Activated naive CD4-positive, alpha-beta T cell treated with anti-CD3 and anti-CD28 coated beads, Interleukin-2, amount 50 U/mL, for 24 hours (primary cell): ENCODE data around the gene TRAK1.
"Not testable (repeated sequence)": the region's sequence is repeated elsewhere in the genome, so short reads cannot be mapped to it uniquely, and the experiment has no call there.

Experiments used
- H3K27ac Mint-ChIP-seq: one replicate; pipeline ENCODE4 v1.8.0; 2021; ENCODE audit warnings: mild to moderate bottlenecking, mixed read lengths
- H3K27me3 Mint-ChIP-seq: one replicate; pipeline ENCODE4 v1.8.0; 2021; ENCODE audit warnings: mixed read lengths
- H3K36me3 Mint-ChIP-seq: one replicate; pipeline ENCODE4 v1.8.0; 2021; ENCODE audit warnings: mixed read lengths
- H3K4me1 Mint-ChIP-seq: one replicate; pipeline ENCODE4 v1.8.0; 2021; ENCODE audit warnings: mixed read lengths
- H3K4me3 Mint-ChIP-seq: one replicate; pipeline ENCODE4 v1.8.0; 2021; ENCODE audit warnings: mild to moderate bottlenecking, mixed read lengths
- H3K9me3 Mint-ChIP-seq: one replicate; pipeline ENCODE4 v1.8.0; 2021; ENCODE audit warnings: mixed read lengths

TRAK1 gene

GRCh38 chr3:42101481-42101880 lies 10.3 kb downstream of the TRAK1 start:
- H3K4me3 Mint-ChIP-seq: no peak overlapping the region
- peaks cover 26% of the 10 kb centered on the region for H3K4me1 Mint-ChIP-seq
- H3K27me3 Mint-ChIP-seq: no peaks in the 10 kb centered on the region
- H3K27ac Mint-ChIP-seq: no peak overlapping the region
- no peaks in the 10 kb centered on the region for H3K9me3 Mint-ChIP-seq
- peaks cover 6% of the 10 kb centered on the region for H3K36me3 Mint-ChIP-seq

- H3K4me1 Mint-ChIP-seq: peaks cover 17% of the 10 kb centered on the region
- H3K4me3 Mint-ChIP-seq: no peak overlapping the region
- H3K9me3 Mint-ChIP-seq: no peaks in the 10 kb centered on the region
- peaks cover 6% of the 10 kb centered on the region for H3K36me3 Mint-ChIP-seq
- no peaks in the 10 kb centered on the region for H3K27me3 Mint-ChIP-seq
- no peak overlapping the region for H3K27ac Mint-ChIP-seq
Measured at GRCh38 chr3:42102571-42102970, 11.4 kb downstream of the TRAK1 start.

- not testable (repeated sequence) for H3K27ac Mint-ChIP-seq, H3K36me3 Mint-ChIP-seq, H3K9me3 Mint-ChIP-seq, H3K4me3 Mint-ChIP-seq, H3K27me3 Mint-ChIP-seq
- H3K4me1 Mint-ChIP-seq: peaks cover 10% of the 10 kb centered on the region
Measured at GRCh38 chr3:42103921-42104665, 12.9 kb downstream of the TRAK1 start.

GRCh38 chr3:42105994-42106393 lies 14.8 kb downstream of the TRAK1 start:
- not testable (repeated sequence) for H3K27ac Mint-ChIP-seq, H3K36me3 Mint-ChIP-seq, H3K4me1 Mint-ChIP-seq, H3K9me3 Mint-ChIP-seq, H3K27me3 Mint-ChIP-seq, H3K4me3 Mint-ChIP-seq

GRCh38 chr3:42106646-42107045 lies 15.5 kb downstream of the TRAK1 start:
- no peaks in the 10 kb centered on the region for H3K9me3 Mint-ChIP-seq
- no peak overlapping the region for H3K4me3 Mint-ChIP-seq
- no peaks in the 10 kb centered on the region for H3K27me3 Mint-ChIP-seq
- peaks cover 7% of the 10 kb centered on the region for H3K4me1 Mint-ChIP-seq
- H3K36me3 Mint-ChIP-seq: peaks cover 6% of the 10 kb centered on the region
- H3K27ac Mint-ChIP-seq: no peak overlapping the region

GRCh38 chr3:42110631-42111030 lies 19.5 kb downstream of the TRAK1 start:
- H3K9me3 Mint-ChIP-seq: no peaks in the 10 kb centered on the region
- no peak overlapping the region for H3K27ac Mint-ChIP-seq
- H3K4me1 Mint-ChIP-seq: no peaks in the 10 kb centered on the region
- H3K27me3 Mint-ChIP-seq: no peaks in the 10 kb centered on the region
- H3K36me3 Mint-ChIP-seq: no peaks in the 10 kb centered on the region
- no peak overlapping the region for H3K4me3 Mint-ChIP-seq

GRCh38 chr3:42114130-42114725 lies 23.1 kb downstream of the TRAK1 start:
- H3K27me3 Mint-ChIP-seq: no peaks in the 10 kb centered on the region
- peaks cover 8% of the 10 kb centered on the region for H3K4me1 Mint-ChIP-seq
- no peaks in the 10 kb centered on the region for H3K36me3 Mint-ChIP-seq
- H3K27ac Mint-ChIP-seq: no peak overlapping the region
- no peaks in the 10 kb centered on the region for H3K9me3 Mint-ChIP-seq
- no peak overlapping the region for H3K4me3 Mint-ChIP-seq

- Mint-ChIP-seq H3K27ac (no peak overlapping the region), H3K4me3 (no peak overlapping the region), H3K36me3 (no peaks in the 10 kb centered on the region), H3K4me1 (peaks cover 8% of the 10 kb centered on the region), H3K27me3 (no peaks in the 10 kb centered on the region), H3K9me3 (no peaks in the 10 kb centered on the region)
Measured at GRCh38 chr3:42115215-42115614, 24.1 kb downstream of the TRAK1 start.

- Mint-ChIP-seq H3K4me1 (peaks cover 12% of the 10 kb centered on the region), H3K27ac (no peak overlapping the region), H3K9me3 (no peaks in the 10 kb centered on the region), H3K36me3 (no peaks in the 10 kb centered on the region), H3K4me3 (no peak overlapping the region), H3K27me3 (no peaks in the 10 kb centered on the region)
Measured at GRCh38 chr3:42115946-42116345, 24.8 kb downstream of the TRAK1 start.

GRCh38 chr3:42116466-42116865 lies 25.3 kb downstream of the TRAK1 start:
- Mint-ChIP-seq H3K4me3 (no peak overlapping the region), H3K36me3 (no peaks in the 10 kb centered on the region), H3K4me1 (peaks cover 13% of the 10 kb centered on the region), H3K27me3 (no peaks in the 10 kb centered on the region), H3K9me3 (no peaks in the 10 kb centered on the region), H3K27ac (no peak overlapping the region)

- H3K27me3 Mint-ChIP-seq: no peaks in the 10 kb centered on the region
- H3K27ac Mint-ChIP-seq: no peak overlapping the region
- peaks cover 13% of the 10 kb centered on the region for H3K4me1 Mint-ChIP-seq
- H3K36me3 Mint-ChIP-seq: no peaks in the 10 kb centered on the region
- no peaks in the 10 kb centered on the region for H3K9me3 Mint-ChIP-seq
- no peak overlapping the region for H3K4me3 Mint-ChIP-seq
Measured at GRCh38 chr3:42117175-42118008, 26.2 kb downstream of the TRAK1 start.

- Mint-ChIP-seq H3K27ac (no peak overlapping the region), H3K36me3 (no peaks in the 10 kb centered on the region), H3K4me1 (peaks cover 13% of the 10 kb centered on the region), H3K27me3 (no peaks in the 10 kb centered on the region), H3K4me3 (no peak overlapping the region), H3K9me3 (no peaks in the 10 kb centered on the region)
Measured at GRCh38 chr3:42118762-42119361, 27.7 kb downstream of the TRAK1 start.

- peaks cover 13% of the 10 kb centered on the region for H3K4me1 Mint-ChIP-seq
- H3K9me3 Mint-ChIP-seq: no peaks in the 10 kb centered on the region
- peaks cover 5% of the 10 kb centered on the region for H3K36me3 Mint-ChIP-seq
- H3K27ac Mint-ChIP-seq: no peak overlapping the region
- no peaks in the 10 kb centered on the region for H3K27me3 Mint-ChIP-seq
- H3K4me3 Mint-ChIP-seq: no peak overlapping the region
Measured at GRCh38 chr3:42119561-42120355, 28.6 kb downstream of the TRAK1 start.

- H3K27ac Mint-ChIP-seq: no peak overlapping the region
Measured at GRCh38 chr3:42120866-42121265, 29.7 kb downstream of the TRAK1 start.

More at GRCh38 chr3:42120866-42121265, 29.7 kb downstream of the TRAK1 start:
- peaks cover 11% of the 10 kb centered on the region for H3K36me3 Mint-ChIP-seq
- H3K4me3 Mint-ChIP-seq: no peak overlapping the region
- peaks cover 13% of the 10 kb centered on the region for H3K4me1 Mint-ChIP-seq
- H3K27me3 Mint-ChIP-seq: no peaks in the 10 kb centered on the region
- H3K9me3 Mint-ChIP-seq: no peaks in the 10 kb centered on the region
